HG03196 (cell line): ENCODE results near the gene HIPK3.
"Not testable (repeated sequence)": the region's sequence is repeated elsewhere in the genome, so short reads cannot be mapped to it uniquely, and the experiment has no call there.

Experiments
- ATAC-seq: cut with Tn5 transposase; IDR thresholded peaks from one replicate; pipeline ENCODE4 v1.9.1; 2021; ENCODE audit not compliant: unreplicated experiment

Gene HIPK3

DNA sequence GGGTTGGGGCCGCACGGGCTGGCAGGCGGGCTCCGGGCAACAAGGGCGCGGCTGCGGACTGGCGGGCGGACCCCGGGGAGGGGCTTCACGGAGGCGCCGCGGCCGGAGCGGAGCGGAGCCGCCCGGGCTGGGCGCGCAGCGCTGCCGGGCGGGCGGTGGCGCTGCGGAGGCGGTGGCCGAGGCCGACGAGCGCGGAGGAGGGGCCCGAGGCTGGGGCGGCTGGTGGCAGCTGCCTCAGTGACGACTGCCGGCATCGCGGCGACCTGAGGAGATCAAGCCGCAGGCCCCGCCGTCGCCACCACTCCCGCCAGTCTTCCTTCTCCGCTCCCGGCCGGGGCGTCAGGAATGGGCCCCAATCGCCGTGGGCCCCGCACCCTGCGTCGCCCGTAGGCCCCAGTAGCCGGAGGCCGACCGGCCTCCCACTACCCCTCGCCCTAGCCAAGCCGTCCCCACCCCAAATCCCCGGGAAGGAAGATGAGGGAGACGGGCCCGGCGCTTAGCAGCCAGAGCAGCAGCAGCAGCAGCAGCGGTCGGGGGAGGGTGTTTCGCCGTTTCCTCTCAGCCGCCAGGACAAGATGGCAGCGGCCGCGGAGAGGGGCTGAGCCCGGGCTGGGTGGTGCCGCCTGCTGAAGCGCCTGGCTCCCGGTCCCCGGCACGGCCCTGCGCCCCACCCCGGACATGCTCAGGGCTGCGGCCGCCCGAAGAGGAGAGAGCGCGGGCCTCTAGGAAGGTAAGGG lies at the start of gene HIPK3:
HIPK3 (plus strand) TSS at position 222 of the 737 bp plus-strand sequence.
- ATAC-seq = peak; percentile 78

DNA sequence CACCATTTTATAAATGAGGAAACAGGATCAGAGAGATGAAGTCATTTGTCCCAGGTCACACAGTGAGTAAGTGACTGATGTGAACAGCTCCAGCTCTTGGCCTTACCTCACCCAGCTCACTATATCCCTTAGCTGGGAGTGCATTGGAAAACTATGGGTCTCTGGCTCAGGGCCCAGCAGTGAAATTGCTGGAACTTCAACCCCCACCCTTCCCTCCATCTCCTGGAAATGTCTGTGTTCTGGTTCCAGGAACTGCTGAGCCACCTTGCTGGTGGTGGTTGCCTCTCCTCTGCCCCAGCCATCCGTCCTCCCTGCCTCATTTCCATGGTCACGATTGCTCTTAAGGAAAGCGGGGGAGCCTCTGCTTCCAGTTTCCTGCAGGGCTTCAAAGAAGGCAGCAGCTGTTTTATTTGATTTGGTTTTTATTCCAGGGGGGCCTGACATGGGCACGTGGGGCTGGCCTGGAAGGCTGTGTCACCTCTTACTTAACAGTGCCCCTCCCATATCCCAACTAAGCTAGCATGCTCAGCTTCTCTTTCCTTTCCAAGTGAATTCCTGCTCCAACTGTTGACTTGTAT lies 49.7 kb upstream of the HIPK3 start:
- ATAC-seq = no peak

DNA sequence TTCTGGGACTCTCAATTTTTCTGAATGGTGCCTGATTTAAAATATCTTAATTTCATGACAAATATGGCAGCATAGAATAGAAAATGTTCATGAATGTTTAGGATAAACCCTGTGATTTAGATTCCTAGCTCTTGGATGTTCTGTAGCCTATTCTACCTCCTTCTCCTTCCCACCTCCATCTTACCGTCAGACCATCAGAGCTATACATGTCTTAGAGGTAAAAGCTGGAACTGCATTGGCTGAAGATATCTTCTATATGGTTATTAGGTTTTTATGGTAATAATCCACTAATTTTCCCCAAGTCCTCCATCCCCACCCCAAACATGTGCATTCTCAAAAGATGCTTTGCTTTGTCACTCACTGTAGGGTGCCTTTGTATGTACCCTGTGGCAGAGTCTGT lies 49.0 kb upstream of the HIPK3 start:
- no peak for ATAC-seq

DNA sequence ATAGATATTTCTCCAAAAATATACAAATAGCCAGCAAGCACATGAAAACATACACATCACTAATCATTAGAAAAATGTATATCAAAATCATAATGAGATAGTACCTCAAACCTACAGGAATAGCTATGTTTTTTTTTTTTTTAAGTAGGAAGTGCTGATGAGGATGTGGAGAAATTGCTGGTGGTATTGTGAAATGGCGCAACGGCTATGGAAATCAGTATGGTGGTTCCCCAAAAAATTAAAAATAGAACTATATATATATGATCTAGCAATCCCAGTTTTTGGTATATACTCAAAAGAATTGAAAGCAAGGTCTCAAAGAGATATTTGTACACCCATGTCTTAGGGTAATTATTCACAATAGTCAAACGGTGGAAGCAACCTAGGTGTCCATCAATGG lies 46.0 kb upstream of the HIPK3 start:
- ATAC-seq = no peak

DNA sequence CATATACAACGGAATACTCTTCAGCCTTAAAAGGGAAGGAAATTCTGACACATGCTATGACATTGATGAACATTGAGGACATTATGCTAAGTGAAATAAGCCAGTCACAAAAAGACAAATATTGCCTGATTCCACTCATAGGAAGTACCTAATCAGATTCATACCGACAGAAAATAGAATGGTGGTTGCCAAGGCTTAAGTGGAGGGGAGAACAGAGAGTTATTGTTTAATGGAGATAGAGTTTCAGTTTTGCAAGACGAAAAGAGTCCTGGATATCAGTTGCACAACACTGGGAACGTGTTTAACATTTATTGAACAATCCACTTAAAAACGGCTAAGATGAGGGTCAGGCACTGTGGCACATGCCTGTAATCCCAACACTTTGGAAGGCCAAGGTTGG lies 45.6 kb upstream of the HIPK3 start:
- no peak for ATAC-seq

DNA sequence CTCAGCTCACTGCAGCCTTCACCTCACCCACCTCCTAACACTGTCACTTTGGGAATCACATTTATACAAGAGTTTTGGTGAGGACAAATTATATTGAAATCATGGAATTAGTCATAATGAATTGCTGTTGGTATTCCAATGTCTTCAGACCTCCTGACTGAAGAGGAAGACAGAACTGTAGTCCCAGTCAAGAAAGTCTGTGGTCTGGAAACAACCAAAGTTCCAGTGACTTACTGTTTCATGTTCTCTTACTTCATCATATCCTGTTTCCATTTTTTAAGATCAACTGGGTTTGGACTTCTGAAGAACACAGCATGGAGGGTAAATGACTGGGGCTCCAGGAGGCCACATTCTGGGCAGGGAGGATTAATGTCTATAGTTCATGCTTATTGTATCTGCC lies 43.0 kb upstream of the HIPK3 start:
- no peak for ATAC-seq

DNA sequence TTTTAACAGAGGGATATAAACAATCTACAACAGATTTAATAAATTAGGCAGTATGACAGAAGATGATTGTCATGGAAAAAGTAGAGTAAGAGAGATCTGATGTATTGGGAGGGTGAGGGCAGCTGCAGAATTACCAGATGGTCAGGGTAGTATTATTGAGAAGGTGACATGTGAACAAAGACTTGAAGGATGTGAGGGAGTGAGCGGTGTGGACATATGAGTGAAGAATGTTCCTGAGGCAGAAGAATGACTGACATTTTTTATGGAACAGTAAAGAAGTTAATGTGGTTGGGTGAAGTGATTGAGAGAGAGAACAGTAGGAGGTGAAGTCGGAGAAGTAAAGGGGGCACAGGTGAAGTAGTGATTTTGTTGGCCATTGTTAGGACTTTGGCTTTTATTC lies 42.4 kb upstream of the HIPK3 start:
- ATAC-seq = no peak

DNA sequence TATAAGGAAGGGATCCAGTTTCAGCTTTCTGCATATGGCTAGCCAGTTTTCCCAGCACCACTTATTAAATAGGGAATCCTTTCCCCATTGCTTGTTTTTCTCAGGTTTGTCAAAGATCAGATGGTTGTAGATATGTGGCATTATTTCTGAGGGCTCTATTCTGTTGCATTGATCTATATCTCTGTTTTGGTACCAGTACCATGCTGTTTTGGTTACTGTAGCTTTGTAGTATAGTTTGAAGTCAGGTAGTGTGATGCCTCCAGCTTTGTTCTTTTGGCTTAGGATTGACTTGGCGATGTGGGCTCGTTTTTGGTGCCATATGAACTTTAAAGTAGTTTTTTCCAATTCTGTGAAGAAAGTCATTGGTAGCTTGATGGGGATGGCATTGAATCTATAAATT lies 40.5 kb upstream of the HIPK3 start:
- not testable (repeated sequence) for ATAC-seq

DNA sequence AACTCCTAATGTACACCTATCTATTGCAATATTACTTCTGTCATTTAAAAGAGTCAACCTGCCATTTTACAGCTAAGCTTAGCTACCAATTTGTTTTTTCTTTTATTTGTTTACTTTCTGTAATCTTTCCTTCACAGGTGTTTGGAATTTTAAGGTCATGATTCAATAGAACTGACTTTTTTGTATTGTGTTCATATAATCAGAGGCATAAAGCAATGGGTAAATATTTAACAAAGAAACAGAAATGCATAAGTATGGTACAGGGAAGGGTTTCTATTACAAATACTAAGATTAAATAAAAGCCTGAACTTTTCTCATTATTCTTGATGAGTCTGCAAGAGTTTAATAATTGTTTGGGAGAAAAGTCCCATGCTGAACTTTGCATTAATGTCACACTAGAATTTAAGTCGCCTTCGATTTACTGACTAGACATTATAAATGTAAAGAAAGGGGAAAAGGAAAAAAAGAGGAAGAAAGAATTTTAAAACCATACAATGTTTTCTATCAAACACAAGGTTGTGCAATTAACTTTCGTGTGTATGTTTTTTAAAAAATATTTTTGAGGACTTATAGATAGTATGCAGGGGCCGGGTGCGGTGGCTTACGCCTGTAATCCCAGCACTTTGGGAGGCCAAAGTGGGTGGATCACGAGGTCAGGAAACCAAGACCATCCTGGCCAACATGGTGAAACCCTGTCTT lies 35.0 kb upstream of the HIPK3 start:
- ATAC-seq = no peak

DNA sequence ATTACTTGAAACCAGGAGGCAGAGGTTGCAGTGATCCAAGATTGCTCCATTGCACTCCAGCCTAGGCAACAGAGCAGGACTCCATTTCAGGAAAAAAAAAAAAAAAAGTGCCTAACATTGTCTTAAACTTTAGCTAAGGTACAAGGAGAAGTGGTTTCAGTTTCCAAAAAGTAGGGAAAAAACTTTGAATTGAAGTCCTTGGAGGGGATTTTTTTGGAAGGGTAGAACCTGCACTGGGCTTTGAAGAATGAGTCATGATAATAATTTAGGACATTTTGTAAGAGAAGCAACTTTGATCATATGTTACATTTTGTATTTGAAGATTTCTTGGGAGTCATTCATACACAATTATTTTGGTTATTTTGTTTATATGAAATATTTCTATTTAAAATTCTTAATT lies 31.8 kb upstream of the HIPK3 start:
- no peak for ATAC-seq

DNA sequence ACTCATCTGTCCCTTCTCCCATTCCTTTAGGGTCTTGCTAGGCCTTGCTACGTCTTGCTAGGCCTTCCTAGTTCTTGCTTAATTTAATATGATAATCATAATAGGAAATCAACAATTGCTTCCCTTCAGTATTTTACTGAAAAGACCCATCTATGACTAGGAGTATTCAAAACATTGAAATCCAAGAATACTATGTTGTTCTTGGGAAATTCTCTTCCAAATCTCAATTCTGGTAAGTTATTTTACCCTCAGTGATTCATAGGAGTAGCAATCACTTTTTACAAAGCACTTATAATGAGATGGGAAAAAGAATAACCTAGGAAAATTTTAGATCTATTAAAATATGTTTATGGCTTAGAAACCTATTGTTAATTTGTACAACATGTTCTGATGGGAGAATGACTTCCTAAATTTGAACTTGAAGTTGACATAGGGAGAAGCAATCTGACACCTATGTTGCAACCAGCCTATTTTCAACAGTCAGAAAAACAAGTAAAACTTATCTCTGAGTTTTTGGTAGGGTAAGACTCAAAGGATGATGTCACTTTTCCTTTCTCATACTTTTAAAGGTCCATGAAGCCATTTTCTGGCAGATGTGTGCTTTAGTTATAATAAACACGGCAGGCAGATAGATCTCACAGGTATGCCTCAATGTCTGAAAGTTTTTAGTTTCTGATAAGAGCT lies 29.5 kb upstream of the HIPK3 start:
- ATAC-seq = no peak

DNA sequence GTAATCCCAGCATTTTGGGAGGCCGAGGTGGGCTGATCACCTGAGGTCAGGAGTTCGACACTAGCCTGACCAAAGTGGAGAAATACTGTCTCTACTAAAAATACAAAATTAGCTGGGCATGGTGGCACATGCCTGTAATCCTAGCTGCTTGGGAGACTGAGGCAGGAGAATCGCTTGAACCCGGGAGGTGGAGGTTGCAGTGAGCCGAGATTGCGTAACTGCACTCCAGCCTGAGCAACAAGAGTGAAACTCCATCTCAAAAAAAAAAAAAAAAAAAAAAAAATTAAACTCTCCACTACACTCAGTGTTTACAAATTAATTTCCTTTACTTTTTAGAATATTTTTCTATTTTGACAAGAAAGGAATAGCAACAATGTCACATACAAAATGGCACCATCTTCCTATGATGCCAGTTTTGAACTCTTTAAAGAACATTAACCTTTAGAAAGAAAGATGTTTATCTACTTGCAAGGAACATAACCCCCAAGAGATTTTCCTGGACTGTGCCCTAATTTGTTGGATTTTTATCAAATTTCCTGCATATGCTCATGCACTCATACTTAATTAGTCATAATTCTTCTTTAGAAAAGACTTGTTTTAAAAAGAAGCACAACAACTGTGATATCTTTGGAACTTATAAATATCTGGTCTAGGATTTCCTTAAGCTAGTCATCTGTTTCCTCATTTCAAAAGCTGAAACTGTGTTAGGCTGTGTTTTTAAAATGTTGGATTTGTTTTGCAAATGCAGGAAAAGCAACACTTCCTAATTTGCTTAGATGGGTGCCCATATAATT lies 22.6 kb upstream of the HIPK3 start:
- ATAC-seq = no peak

DNA sequence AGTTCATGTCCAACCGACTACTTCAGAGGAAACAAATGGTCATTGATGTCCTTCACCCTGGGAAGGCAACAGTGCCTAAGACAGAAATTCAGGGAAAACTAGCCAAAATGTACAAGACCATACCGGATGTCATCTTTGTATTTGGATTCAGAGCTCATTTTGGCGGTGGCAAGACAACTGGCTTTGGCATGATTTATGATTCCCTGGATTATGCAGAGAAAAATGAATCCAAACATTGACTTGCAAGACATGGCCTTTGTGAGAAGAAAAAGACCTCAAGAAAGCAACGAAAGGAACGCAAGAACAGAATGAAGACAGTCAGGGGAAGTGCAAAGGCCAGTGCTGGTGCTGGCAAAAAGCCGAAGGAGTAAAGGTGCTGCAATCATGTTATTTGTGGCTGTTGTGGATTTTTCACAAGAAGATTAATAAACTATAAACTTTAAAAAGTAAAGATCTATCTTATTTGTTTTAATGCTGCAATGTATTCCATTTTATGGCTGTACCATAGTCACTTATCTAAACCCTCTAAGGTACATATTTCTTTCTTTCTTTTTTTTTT lies 20.1 kb upstream of the HIPK3 start:
- ATAC-seq = no peak

DNA sequence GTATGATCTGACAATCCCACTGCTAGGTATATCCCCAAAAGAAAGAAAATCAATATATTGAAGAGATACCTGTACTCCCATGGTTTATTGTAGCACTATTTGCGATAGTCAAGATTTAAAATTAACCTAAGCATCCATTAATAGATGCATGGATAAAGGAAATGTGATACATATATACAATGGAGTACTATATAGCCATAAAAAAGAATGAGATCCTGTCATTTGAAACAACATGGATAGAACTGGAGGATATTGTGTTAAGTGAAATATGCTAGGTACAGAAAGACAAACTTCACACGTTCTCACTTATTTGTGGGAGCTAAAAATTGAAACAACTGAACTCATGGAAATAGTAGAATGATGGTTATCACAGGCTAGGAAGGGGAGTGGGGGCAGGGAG lies 14.6 kb upstream of the HIPK3 start:
- no peak for ATAC-seq

DNA sequence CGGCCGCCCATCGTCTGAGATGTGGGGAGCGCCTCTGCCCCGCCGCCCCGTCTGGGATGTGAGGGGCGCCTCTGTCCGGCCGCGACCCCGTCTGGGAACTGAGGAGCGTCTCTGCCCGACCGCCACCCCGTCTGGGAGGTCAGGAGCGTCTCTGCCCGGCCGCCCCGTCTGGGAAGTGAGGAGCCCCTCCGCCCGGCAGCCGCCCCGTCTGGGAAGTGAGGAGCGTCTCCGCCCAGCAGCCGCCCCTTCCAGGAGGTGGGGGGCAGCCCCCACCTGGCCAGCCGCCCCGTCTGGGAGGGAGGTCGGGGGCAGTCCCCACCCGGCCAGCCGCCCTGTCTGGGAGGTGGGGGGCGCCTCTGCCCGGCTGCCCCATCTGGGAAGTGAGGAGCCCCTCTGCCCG lies 13.5 kb upstream of the HIPK3 start:
- ATAC-seq = not testable (repeated sequence)

DNA sequence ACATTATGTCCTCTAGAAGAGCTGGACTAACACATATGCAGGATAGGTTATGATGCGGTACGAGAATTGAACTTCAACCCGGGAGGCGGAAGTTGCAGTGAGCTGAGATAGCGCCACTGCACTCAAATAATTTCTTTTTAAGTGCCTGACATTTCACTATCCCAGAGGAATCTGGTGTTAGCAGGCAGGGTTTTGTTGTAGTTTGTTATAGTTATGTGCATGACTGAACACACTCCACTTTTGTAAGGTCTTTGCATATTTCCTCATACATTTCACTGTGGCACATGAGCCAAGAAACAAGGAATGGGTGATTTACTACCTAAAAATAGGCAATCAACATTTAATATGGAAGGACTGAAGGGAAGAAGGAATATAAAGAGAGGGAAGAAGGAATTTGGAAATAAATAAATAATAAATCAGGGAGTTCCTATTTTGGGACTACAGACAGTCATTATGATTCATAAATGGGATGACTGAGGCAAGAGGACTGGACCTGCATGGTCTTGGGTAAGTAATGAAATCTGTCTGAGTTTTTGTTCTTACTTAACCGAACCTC lies 8.7 kb upstream of the HIPK3 start:
- ATAC-seq = no peak

DNA sequence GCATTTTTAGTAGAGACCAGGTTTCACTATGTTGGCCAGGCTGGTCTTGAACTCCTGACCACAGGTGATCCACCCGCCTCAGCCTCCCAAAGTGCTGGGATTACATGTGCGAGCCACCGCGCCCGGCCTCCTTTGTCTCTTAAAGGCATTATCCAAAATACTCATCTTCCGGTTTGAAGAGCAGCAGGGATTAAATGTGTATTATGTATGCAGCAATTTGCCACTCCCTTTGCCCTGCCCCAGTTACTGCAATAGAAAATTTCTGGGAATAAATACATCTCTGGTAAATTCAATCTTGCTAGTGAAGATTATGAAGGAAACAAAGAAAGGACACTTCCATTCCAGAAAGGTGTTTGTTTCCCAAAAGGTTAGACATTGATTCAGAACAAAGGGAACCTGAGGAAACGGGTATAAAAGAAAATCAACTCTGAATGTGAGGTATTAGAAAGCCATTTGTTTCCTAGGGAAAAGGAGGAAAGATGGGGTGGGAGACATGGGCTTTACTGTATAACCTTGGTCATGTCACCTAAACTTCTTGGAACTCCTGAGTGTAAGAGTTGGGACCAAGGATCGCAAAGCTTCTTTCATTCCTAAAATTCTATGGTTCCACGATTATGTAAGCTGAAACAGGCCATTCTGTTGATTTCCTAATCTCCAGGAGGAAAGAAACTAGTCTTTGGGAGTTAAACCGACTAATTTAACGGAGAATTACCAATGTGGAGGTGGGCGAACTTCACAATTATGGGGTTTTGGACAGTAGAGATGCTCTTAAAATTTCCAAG lies 959 bp upstream of the HIPK3 start:
- no peak for ATAC-seq

DNA sequence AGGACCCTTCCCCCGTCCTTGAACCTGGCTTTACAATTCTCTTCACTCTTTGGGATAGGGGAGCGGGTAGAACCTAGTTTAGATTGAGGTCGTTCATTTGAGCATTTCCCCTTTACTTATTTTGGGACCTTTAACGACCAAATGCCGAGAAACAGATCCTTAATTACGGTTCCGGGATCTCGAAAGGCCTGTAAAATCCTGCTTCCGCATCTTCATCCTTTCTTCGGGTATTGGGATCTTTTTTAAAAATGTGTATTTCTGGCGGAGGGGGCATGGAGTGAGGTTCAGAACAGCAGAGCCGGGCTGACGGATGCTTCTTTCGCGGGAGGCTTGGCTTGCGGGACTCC lies 395 bp upstream of the HIPK3 start:
- no peak for ATAC-seq

DNA sequence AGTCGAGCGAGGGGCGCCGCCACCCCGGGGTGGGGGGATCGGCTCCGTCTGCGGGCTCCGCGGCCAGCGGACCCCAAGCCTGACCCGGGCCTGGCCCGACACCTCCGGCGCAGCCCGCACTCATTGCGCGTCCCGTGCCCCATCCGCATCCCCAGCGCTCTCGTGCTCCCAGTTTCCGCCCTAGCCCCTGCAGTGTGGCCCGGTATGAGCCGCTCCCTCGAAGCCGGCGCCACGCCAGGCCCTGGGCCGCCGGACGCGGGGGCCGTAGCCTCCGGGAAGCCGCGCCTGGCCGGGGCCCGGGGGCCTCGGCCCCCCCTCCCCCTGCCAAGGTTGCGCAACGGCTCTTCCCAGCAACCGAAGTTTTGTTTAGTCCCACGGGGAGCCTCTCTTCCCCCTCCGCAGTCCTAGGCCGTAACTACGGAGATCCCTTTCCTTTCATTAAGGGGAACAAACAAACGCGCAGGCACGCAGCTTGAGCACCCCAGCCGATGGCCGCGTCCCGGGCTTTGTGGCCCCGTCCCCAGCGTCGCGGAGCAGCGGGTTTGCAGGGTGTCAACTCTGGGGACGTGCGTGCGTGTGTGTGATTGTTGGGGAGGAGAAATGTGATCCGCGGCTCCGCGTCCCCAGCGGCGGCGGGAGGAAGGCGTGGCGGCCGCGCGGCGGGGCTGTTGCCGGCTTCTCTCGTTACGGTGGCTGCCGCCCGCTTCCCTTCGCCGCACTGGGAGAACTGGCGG lies 883 bp downstream of the HIPK3 start:
- peak; percentile 38 for ATAC-seq
